ENCODE measurements around the gene HTR1B. TPM values are rescaled to one million over a fixed set of nuclear protein-coding genes. Genes with fewer than 3 reads are reported as not detected.

Gene HTR1B
- total and polyA plus RNA-seq, 3 donors from 2014 or later = 0.80 to 4.7 (median 2.5) TPM

DNA sequence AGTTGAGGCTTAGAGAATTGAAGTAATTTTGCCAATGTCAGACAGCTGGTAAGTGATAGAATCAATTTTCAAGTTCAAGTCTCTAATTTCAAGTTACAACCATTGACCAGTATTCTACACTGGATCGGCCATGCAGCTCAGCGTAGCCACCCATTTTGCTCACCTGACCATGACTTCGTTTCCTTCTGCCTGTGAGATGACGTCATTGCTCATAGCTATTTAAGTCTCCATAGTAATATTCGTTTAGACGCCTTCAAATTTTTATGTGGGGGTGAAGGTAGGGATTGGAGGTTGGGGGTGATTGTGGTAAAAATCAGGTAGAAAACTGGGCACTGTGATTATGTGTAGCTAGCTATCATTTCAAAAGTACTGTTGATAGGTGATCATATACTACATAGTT lies 5.6 kb upstream of the HTR1B start:
- no peak overlapping the region for H3K4me3 ChIP-seq
- H3K4me1 ChIP-seq = peaks cover 4% of the 10 kb centered on the region
- no peaks in the 10 kb centered on the region for H3K36me3 ChIP-seq (ENCODE audit: low read depth, missing control alignments)
- TF ChIP-seq, protein P1, sequence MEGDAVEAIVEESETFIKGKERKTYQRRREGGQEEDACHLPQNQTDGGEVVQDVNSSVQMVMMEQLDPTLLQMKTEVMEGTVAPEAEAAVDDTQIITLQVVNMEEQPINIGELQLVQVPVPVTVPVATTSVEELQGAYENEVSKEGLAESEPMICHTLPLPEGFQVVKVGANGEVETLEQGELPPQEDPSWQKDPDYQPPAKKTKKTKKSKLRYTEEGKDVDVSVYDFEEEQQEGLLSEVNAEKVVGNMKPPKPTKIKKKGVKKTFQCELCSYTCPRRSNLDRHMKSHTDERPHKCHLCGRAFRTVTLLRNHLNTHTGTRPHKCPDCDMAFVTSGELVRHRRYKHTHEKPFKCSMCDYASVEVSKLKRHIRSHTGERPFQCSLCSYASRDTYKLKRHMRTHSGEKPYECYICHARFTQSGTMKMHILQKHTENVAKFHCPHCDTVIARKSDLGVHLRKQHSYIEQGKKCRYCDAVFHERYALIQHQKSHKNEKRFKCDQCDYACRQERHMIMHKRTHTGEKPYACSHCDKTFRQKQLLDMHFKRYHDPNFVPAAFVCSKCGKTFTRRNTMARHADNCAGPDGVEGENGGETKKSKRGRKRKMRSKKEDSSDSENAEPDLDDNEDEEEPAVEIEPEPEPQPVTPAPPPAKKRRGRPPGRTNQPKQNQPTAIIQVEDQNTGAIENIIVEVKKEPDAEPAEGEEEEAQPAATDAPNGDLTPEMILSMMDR (IDR thresholded peaks at IDR 0.05) = no peak
- no peak for TF ChIP-seq POLR2A (IDR thresholded peaks at IDR 0.05)
- H3K27me3 ChIP-seq = no peaks in the 10 kb centered on the region
- H3K9me3 ChIP-seq = no peaks in the 10 kb centered on the region
- no peak for DNase-seq
- WGBS, 2 donors = 93 to 95% methylated on average over 6 of the region's 6 CpGs
- intact Hi-C loops (cut with DNase I; ENCODE audit: low total_unique reads) = no loop called here
- H3K27ac ChIP-seq = no peak overlapping the region

GRCh38 chr6:77466451-77467437 lies 3.5 kb upstream of the HTR1B start:
- Histone ChIP-seq H3K36me3 (ENCODE audit: low read depth, missing control alignments) (no peaks in the 10 kb centered on the region), H3K4me3 (peak overlapping the region; percentile 53 to 64), H3K27ac (no peak overlapping the region), H3K4me1 (peaks cover 4% of the 10 kb centered on the region), H3K27me3 (no peaks in the 10 kb centered on the region), H3K9me3 (no peaks in the 10 kb centered on the region)
- intact Hi-C loops (cut with DNase I; ENCODE audit: low total_unique reads) = no loop called here
- WGBS, 2 donors = 8 to 9% methylated on average over 30 of the region's 30 CpGs
- peak; percentile 34 for DNase-seq
- TF ChIP-seq POLR2A (IDR thresholded peaks at IDR 0.05) = no peak
- TF ChIP-seq, protein P1 (IDR thresholded peaks at IDR 0.05) = no peak

DNA sequence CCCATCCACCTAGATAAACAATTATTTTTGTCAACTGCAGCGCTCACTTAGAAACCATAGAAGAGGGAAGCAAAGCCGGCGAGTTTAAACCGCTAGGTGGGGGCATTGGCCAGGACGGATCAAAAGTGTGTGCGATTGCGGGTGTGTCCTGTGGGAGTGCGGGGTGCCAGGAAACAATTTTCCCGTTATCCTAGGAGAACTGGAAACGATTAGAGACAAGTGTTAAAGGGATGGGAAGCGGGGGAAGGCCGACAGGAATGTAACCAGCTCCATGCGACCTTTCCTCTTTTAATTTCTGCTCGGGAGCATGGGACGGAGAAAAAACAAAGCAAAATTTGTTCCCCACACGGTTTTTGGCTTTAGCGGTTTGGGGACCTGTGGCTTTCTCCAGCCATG lies 2.8 kb upstream of the HTR1B start:
- Histone ChIP-seq H3K4me3 (peak overlapping the region; percentile 53 to 64), H3K27me3 (no peaks in the 10 kb centered on the region), H3K9me3 (no peaks in the 10 kb centered on the region), H3K27ac (no peak overlapping the region), H3K36me3 (ENCODE audit: low read depth, missing control alignments) (no peaks in the 10 kb centered on the region), H3K4me1 (peaks cover 4% of the 10 kb centered on the region)
- TF ChIP-seq, protein P1 (IDR thresholded peaks at IDR 0.05) = peak; percentile 37 to 62 (median 53)
- TF ChIP-seq POLR2A (IDR thresholded peaks at IDR 0.05) = no peak
- 0 to 1% methylated on average over 17 of the region's 17 CpGs for WGBS, 2 donors
- intact Hi-C loops (cut with DNase I; ENCODE audit: low total_unique reads) = no loop called here
- DNase-seq = peak; percentile 85

GRCh38 chr6:77464495-77464867 lies 1.2 kb upstream of the HTR1B start:
- TF ChIP-seq, protein P1 (IDR thresholded peaks at IDR 0.05) = no peak
- intact Hi-C loops (cut with DNase I; ENCODE audit: low total_unique reads) = no loop called here
- peaks cover 4% of the 10 kb centered on the region for H3K4me1 ChIP-seq
- H3K27ac ChIP-seq = no peak overlapping the region
- H3K4me3 ChIP-seq = peak overlapping the region; percentile 49 to 56
- 15 to 16% methylated on average over 8 of the region's 8 CpGs for WGBS, 2 donors
- H3K36me3 ChIP-seq (ENCODE audit: low read depth, missing control alignments) = no peaks in the 10 kb centered on the region
- no peaks in the 10 kb centered on the region for H3K27me3 ChIP-seq
- no peak for DNase-seq
- no peaks in the 10 kb centered on the region for H3K9me3 ChIP-seq

Measured in testis (tissue), 3 donors.